Esophagus squamous epithelium (tissue), 4 donors: ENCODE results near the gene TACSTD2.

Experiments used
- POLR2A ChIP-seq, 4 donors: fragments of 450-650 bp; IDR thresholded peaks; one replicate each; pipeline ENCODE4 v1.6.1; 2017; ENCODE audit warnings: antibody characterized with exemption in 4 of 4, mild to moderate bottlenecking in 4 of 4, moderate library complexity in 3 of 4
- TF ChIP-seq, protein P1 (sequence below), 6 experiments: fragments of 450-650 bp in 4 of 6; fragments of 200-600 bp in 2 of 6; sonication (generic) in 2 of 6; IDR thresholded peaks; one replicate each; pipeline ENCODE4 v1.5.1; 2016 to 2019; ENCODE audit warnings: antibody characterized with exemption in 6 of 6, mild to moderate bottlenecking in 4 of 6, moderate library complexity in 4 of 6

DNA sequence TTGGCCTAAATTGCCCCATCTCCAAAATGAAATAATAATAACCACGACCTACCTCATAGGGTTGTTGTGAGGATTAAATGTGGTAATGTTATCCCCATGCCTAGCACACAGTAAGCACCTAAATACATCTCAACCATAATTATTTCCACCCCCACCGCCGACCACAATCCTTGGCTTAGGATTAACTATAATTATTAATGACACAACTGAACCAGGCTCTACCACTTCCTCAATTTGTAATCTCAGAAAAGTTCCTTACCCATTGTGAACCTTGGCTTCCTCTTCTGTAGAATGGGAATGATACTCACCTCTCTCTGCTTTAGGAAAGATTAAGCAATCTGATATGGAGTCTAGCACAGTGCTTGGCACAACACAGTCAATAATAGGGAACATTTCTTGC is 44.3 kb upstream of the TACSTD2 start:
- no peak for TF ChIP-seq POLR2A (IDR thresholded peaks at IDR 0.05)
- TF ChIP-seq, protein P1, sequence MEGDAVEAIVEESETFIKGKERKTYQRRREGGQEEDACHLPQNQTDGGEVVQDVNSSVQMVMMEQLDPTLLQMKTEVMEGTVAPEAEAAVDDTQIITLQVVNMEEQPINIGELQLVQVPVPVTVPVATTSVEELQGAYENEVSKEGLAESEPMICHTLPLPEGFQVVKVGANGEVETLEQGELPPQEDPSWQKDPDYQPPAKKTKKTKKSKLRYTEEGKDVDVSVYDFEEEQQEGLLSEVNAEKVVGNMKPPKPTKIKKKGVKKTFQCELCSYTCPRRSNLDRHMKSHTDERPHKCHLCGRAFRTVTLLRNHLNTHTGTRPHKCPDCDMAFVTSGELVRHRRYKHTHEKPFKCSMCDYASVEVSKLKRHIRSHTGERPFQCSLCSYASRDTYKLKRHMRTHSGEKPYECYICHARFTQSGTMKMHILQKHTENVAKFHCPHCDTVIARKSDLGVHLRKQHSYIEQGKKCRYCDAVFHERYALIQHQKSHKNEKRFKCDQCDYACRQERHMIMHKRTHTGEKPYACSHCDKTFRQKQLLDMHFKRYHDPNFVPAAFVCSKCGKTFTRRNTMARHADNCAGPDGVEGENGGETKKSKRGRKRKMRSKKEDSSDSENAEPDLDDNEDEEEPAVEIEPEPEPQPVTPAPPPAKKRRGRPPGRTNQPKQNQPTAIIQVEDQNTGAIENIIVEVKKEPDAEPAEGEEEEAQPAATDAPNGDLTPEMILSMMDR (IDR thresholded peaks at IDR 0.05), result no peak
